Neuron (in vitro differentiated cells): ENCODE measurements around the gene TPD52L1.

Experiments
- H2AFZ ChIP-seq: one replicate; pipeline ENCODE4 v1.6.1; 2013; ENCODE audit warnings: low read depth, mild to moderate bottlenecking, inconsistent platforms, low read length, moderate library complexity
- H3K27me3 ChIP-seq: one replicate; pipeline ENCODE4 v1.6.1; 2013; ENCODE audit warnings: low read length; ENCODE audit not compliant: insufficient read depth
- H3K36me3 ChIP-seq: one replicate; pipeline ENCODE4 v1.6.1; 2013; ENCODE audit warnings: low read length; ENCODE audit not compliant: insufficient read depth
- H3K4me1 ChIP-seq: one replicate; pipeline ENCODE4 v1.6.1; 2013; ENCODE audit warnings: low read length; ENCODE audit not compliant: insufficient read depth
- H3K4me3 ChIP-seq: 2 replicates; pipeline ENCODE4 v1.5.1; 2013; ENCODE audit warnings: mild to moderate bottlenecking, low read length, moderate library complexity
- H3K9me3 ChIP-seq: one replicate; pipeline ENCODE4 v1.6.1; 2013; ENCODE audit warnings: low read length

TPD52L1 gene

GRCh38 chr6:125251516-125252220, 98.1 kb downstream of the TPD52L1 start:
- no peaks in the 10 kb centered on the region for H3K36me3 ChIP-seq
- H3K9me3 ChIP-seq, result no peaks in the 10 kb centered on the region
- H2AFZ ChIP-seq, result no peak overlapping the region
- H3K27me3 ChIP-seq, result no peaks in the 10 kb centered on the region
- H3K4me3 ChIP-seq, result no peak overlapping the region
- H3K4me1 ChIP-seq, result no peaks in the 10 kb centered on the region

- Histone ChIP-seq H3K4me3 (no peak overlapping the region), H2AFZ (no peak overlapping the region), H3K36me3 (no peaks in the 10 kb centered on the region), H3K9me3 (no peaks in the 10 kb centered on the region), H3K4me1 (no peaks in the 10 kb centered on the region), H3K27me3 (no peaks in the 10 kb centered on the region)
Observed at GRCh38 chr6:125252891-125253290, 99.3 kb downstream of the TPD52L1 start.

GRCh38 chr6:125253881-125254280, 100.3 kb downstream of the TPD52L1 start:
- Histone ChIP-seq H3K27me3 (no peaks in the 10 kb centered on the region), H3K9me3 (no peaks in the 10 kb centered on the region), H3K4me3 (no peak overlapping the region), H3K36me3 (no peaks in the 10 kb centered on the region), H2AFZ (no peak overlapping the region), H3K4me1 (no peaks in the 10 kb centered on the region)

GRCh38 chr6:125254321-125254720, 100.7 kb downstream of the TPD52L1 start:
- Histone ChIP-seq H3K27me3 (no peaks in the 10 kb centered on the region), H3K4me3 (no peak overlapping the region), H3K36me3 (no peaks in the 10 kb centered on the region), H3K4me1 (no peaks in the 10 kb centered on the region), H2AFZ (no peak overlapping the region), H3K9me3 (no peaks in the 10 kb centered on the region)

GRCh38 chr6:125255201-125255600, 101.6 kb downstream of the TPD52L1 start:
- no peak overlapping the region for H2AFZ ChIP-seq

GRCh38 chr6:125257351-125257750, 103.8 kb downstream of the TPD52L1 start:
- Histone ChIP-seq H3K36me3 (no peaks in the 10 kb centered on the region), H3K9me3 (no peaks in the 10 kb centered on the region), H2AFZ (no peak overlapping the region), H3K27me3 (no peaks in the 10 kb centered on the region), H3K4me3 (no peak overlapping the region), H3K4me1 (no peaks in the 10 kb centered on the region)

More at GRCh38 chr6:125255201-125255600, 101.6 kb downstream of the TPD52L1 start:
- Histone ChIP-seq H3K4me1 (no peaks in the 10 kb centered on the region), H3K27me3 (no peaks in the 10 kb centered on the region), H3K36me3 (no peaks in the 10 kb centered on the region), H3K9me3 (no peaks in the 10 kb centered on the region), H3K4me3 (no peak overlapping the region)

GRCh38 chr6:125258651-125259353, 105.2 kb downstream of the TPD52L1 start:
- Histone ChIP-seq H2AFZ (no peak overlapping the region), H3K27me3 (no peaks in the 10 kb centered on the region), H3K4me3 (no peak overlapping the region), H3K36me3 (no peaks in the 10 kb centered on the region), H3K9me3 (no peaks in the 10 kb centered on the region), H3K4me1 (no peaks in the 10 kb centered on the region)

- Histone ChIP-seq H3K9me3 (no peaks in the 10 kb centered on the region), H3K36me3 (no peaks in the 10 kb centered on the region), H3K4me1 (no peaks in the 10 kb centered on the region), H3K27me3 (no peaks in the 10 kb centered on the region), H2AFZ (no peak overlapping the region), H3K4me3 (no peak overlapping the region)
Observed at GRCh38 chr6:125259354-125259736, 105.8 kb downstream of the TPD52L1 start.

- H2AFZ ChIP-seq, result no peak overlapping the region
- H3K4me1 ChIP-seq, result no peaks in the 10 kb centered on the region
- no peaks in the 10 kb centered on the region for H3K27me3 ChIP-seq
- no peaks in the 10 kb centered on the region for H3K36me3 ChIP-seq
- no peaks in the 10 kb centered on the region for H3K9me3 ChIP-seq
- H3K4me3 ChIP-seq, result no peak overlapping the region
Observed at GRCh38 chr6:125262016-125263013, 108.7 kb downstream of the TPD52L1 start.

GRCh38 chr6:125264476-125264875, 110.9 kb downstream of the TPD52L1 start:
- Histone ChIP-seq H3K27me3 (no peaks in the 10 kb centered on the region), H2AFZ (no peak overlapping the region)

GRCh38 chr6:125267806-125268523, 114.4 kb downstream of the TPD52L1 start:
- H3K4me3 ChIP-seq, result no peak overlapping the region
- H3K9me3 ChIP-seq, result peaks cover 2% of the 10 kb centered on the region
- H2AFZ ChIP-seq, result no peak overlapping the region
- no peaks in the 10 kb centered on the region for H3K27me3 ChIP-seq
- no peaks in the 10 kb centered on the region for H3K4me1 ChIP-seq
- peaks cover 5% of the 10 kb centered on the region for H3K36me3 ChIP-seq

More at GRCh38 chr6:125264476-125264875, 110.9 kb downstream of the TPD52L1 start:
- Histone ChIP-seq H3K36me3 (no peaks in the 10 kb centered on the region), H3K4me1 (no peaks in the 10 kb centered on the region), H3K4me3 (no peak overlapping the region), H3K9me3 (no peaks in the 10 kb centered on the region)

GRCh38 chr6:125268765-125269164, 115.2 kb downstream of the TPD52L1 start:
- Histone ChIP-seq H2AFZ (no peak overlapping the region), H3K4me3 (no peak overlapping the region), H3K4me1 (no peaks in the 10 kb centered on the region), H3K27me3 (no peaks in the 10 kb centered on the region), H3K9me3 (peaks cover 2% of the 10 kb centered on the region), H3K36me3 (peaks cover 7% of the 10 kb centered on the region)
